Fibroblast of skin of scalp (primary cell): ENCODE measurements around the gene RBM10.

Source experiments
- DNase-seq: peaks from one replicate; pipeline ENCODE4 v3.0.0-alpha.2; 2013

The RBM10 gene

DNA sequence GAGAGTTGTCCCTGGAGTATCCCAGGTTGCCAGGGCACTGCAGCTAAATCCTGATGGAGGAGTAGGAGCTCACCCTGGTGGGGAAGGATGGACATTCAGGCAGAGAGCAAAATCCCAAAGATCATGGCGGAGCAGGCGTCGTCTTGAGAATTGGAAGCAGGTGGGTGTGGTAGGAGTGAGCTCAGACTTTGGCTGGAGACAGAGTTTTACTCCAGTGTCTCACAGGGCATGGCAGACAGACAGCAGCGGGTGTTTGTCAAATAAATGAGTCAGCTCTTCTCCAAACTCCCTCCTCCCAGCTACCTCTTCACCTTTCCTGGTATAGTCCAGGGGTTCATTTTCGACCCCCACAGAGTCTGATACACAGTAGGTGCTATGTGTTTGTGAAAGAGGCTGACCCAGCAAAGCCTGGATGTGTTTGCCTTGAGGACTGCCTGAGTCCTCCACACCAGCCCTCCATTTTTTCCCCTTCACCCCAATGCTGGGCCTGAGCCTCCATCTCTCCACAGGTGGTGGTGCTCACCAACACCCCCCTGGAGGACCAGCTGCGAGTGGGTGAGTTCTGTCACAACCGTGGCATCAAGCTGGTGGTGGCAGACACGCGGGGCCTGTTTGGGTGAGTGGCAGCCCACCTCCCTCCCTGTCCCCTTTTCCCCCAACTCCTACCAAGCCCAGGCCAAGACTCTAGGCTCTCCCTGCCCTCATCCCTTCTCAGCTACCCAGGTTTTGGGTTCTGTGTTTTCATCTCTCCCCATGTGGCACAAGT, 55.5 kb downstream of the RBM10 start:
- peak; percentile 53 for DNase-seq

DNA sequence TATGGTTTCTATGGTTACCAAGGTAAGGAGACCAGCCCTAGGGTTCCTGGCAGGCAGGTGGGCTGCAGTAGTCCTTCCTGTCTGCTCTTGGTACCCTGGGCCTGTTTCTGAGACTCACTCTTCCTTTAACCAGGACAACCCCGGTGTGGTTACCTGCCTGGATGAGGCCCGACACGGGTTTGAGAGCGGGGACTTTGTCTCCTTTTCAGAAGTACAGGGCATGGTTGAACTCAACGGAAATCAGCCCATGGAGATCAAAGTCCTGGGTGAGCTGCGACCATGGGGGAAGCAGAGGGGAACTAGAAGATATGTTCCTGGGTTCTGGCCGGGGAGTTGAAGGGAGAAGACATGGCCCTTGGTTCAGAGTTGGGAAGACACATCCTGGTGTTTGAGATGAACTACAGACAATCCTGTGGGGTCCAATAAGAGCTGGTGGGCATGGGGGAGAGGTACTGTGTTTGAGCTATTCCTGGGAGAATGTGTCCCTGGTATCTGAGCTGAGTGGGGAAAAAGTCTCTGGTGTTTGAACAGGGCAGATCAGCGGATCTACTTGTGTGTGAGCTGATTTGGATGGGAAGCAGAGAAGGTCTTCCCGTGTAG, 56.4 kb downstream of the RBM10 start:
- DNase-seq: no peak

GRCh38 chrX:47202316-47202715, 57.3 kb downstream of the RBM10 start:
- DNase-seq: no peak

- no peak for DNase-seq
Measured at GRCh38 chrX:47202877-47203276, 57.9 kb downstream of the RBM10 start.

GRCh38 chrX:47204970-47205369, 59.9 kb downstream of the RBM10 start:
- no peak for DNase-seq

- DNase-seq: peak; percentile 5
Measured at GRCh38 chrX:47206316-47206715, 61.3 kb downstream of the RBM10 start.

DNA sequence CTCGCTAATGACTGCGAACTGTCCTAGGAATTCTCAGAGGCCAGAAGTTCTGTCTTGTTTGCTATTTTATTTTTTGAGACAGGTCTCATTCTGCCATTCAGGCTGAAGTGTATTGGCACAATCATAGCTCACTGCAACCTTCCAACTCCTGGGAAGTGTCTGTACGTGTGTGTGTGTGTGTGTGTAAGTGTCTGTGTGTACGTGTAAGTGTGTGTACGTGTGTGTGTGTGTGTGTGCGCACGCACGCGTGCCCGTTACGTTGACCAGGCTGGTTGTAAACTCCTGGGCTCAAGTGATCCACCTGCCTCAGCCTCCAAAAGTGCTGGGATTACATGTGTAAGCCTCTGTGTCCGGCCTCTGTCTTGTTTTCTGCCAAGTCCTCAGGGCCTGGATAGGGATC, 63.1 kb downstream of the RBM10 start:
- no peak for DNase-seq

GRCh38 chrX:47209508-47210238, 64.7 kb downstream of the RBM10 start:
- DNase-seq: no peak

DNA sequence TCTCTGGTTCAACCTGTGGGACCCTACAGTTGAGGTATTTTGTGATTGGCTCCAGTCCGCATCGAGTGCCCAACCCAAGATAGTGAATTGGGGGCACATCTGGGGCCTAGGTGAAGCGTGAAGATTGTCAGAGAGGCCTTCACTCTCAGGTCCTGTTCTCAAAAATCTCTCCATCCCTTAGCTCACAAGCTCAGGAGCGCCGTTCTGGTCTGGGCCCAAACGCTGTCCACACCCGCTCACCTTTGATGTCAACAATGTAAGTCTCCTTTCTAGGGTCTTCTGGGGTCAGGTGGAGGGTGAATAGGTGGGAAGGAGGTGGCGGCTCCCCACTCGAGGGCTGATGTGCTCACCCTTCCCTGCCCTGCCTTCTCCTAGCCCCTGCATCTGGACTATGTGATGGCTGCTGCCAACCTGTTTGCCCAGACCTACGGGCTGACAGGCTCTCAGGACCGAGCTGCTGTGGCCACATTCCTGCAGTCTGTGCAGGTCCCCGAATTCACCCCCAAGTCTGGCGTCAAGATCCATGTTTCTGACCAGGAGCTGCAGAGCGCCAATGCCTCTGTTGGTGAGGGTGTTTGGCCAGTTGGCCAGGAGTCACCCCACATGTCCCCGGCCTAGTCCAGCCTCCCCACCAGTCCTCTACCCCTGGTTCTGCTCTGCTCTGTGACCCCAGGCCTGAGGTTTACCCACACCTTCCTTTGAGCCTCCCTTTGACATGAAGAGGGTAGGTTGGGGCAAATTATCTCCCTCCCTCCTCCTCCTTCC, 65.8 kb downstream of the RBM10 start:
- DNase-seq: no peak

DNA sequence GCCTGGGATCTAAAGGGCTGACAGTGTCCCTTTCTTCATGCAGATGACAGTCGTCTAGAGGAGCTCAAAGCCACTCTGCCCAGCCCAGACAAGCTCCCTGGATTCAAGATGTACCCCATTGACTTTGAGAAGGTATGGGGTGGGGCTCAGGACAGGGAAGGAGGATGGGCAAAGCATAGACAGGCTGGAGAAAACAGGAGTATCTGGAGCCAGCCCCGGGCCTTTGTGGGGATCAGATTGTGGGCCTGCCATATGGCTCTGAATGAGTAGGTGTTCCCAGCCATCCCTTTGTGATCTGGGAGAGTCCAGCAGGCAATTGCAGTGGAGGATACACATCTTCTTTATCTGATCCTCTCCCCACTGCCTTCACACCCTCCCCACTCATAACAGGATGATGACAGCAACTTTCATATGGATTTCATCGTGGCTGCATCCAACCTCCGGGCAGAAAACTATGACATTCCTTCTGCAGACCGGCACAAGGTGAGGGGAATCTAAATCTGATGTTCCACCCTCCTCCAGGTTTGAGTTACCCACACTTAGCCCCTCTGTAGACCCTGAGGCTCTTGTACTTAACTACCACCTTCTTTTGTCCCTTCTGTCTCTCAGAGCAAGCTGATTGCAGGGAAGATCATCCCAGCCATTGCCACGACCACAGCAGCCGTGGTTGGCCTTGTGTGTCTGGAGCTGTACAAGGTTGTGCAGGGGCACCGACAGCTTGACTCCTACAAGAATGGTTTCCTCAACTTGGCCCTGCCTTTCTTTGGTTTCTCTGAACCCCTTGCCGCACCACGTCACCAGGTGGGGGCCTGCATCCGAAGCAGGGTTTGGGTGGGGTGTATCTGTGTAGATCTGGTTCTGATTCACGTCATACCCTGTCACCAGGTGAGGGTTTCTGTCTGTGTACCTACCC, 67.6 kb downstream of the RBM10 start:
- peak; percentile 16 for DNase-seq

- no peak for DNase-seq
Measured at GRCh38 chrX:47214435-47215077, 69.5 kb downstream of the RBM10 start.

- DNase-seq: no peak
Measured at GRCh38 chrX:47215291-47215900, 70.4 kb downstream of the RBM10 start.

GRCh38 chrX:47216393-47216925, 71.4 kb downstream of the RBM10 start:
- no peak for DNase-seq

- peak; percentile 57 for DNase-seq
Measured at GRCh38 chrX:47217121-47217851, 72.3 kb downstream of the RBM10 start.

DNA sequence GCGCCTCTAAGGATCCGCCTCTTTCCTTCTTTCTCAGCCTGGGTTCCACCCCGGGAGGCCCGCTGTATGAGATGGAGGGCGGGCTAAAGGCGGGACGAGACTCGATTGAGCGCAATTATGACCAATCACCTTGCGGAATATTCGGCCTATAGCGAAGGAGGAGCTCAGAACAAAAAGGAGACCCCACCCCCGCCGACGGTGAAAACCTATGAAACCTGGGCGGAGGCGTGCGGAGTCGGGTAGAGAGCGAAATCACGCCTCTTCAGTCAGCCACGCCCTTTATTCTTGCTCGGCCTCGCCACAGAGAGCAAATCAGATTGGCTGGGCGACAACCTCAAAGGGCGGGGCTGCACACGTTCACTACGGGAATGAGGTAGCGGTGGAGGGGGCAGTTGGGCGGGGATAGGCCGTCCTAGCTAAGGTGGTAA, 72.8 kb downstream of the RBM10 start:
- DNase-seq: peak; percentile 99

DNA sequence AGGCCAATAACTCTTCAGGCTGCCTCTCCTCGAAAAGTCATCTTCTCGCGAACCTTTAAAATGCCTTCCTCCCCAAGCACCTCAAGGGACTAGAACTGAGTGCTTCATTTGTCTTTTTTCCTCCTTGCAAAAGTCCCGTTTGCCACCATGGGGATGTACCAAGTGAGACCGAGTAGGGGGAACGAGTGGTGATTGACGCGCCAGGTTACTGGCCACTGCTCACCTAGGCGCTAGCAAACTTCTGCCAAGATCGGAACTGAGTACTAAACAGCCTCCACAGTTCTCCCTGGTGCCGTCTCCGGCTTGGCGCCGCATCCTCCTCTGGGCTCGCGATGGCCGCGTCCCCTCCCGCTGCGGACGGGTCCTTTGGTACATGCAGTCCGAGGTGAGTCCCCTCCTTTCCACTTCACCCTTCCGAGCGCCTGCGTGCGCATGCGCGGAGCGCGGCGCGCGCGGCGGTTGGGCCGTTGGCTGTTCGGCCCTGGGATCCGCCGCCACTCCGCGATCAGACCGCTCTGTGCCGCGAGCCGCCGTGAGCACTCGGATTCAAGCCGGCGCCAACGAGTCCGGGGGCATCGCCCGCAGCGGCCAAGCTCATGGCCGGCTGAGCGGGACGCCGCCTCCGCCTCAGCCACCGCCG, 73.4 kb downstream of the RBM10 start, which contains the start of gene CDK16:
TSS of gene CDK16 (plus strand) at position 402 of the 640 bp plus-strand sequence. CDS start 4,877 bp downstream, outside the sequence.
- DNase-seq: peak; percentile 84

DNA sequence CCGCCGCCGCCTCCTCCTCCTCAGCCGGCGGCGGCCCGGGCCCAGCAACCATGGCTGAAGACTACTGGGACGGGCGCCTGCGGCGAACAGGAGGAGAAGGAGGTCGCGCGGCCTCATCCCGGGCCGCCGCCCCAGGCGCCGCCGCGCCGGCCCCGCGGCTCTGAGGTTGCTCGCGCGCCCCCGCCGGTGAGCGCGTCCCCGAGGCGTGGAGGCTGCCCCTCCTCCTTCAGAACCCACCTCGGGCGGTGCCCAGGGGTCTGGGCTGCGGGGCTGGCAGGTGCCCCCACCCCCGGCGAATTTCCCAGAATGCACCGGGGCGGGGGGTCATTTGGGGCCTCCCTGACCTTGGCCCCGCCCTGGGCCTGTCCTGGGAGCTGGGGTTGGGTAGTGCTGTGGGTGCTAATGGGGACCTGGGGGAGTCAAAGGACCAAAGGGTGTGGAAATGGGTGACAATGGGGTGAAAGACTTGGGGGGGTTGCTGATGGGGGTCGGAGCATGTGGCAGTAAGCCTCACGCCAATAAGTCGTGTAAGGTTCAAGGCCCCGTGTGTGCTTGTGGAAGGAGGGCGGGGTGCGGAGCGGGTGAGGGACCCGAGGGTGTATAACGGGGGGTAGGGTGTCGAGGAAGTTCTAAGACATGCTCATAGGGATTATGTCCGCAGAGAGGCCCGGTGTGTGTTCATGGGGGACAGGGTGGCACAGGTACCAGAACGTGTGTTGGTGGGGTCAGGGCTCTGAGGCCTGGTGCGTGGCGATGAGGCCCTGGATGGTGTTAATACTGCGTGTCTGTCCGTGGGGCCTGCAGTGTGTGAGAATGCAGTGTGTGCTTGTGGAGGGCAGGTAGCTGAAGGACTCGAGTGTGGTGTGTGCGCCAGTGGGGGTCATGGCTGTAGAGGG, 74.1 kb downstream of the RBM10 start:
- DNase-seq: peak; percentile 25

DNA sequence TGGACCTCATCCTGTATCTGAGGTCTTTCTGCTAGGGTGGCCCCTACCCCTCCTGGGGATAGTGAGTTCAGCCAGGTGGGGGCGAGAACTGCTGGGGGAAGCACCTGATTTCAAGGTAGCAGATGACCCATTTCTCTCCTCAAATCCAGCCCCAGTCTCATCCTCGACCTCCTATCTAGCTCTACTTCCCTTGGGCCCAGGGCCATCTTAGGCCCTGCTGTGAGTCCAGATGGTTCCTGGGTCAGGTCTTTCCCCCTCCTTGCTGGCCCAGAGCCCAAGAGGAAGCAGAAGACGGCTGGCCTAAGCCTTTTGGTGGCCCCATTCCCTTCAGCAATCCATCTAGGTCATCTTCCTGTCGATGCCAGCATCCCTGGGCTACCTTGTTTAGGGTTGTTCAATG, 76.7 kb downstream of the RBM10 start:
- DNase-seq: no peak
